HCT116 (cell line): ENCODE data around the gene DNAJC5. TPM values are rescaled to one million over a fixed set of nuclear protein-coding genes. Genes with fewer than 3 reads are reported as not detected.

Experiments
- ATAC-seq: fragments of 200-7000 bp; cut with Tn5 transposase; 2 replicates; pipeline ENCODE4 v1.9.1; 2020; ENCODE audit warnings: mild to moderate bottlenecking, moderate library complexity
- BruUV-seq: library from RNA; stranded (reverse); fragments of 400-500 nt; replicated peaks from 2 replicates; lab custom pipeline; 2021; lab: Mats Ljungman, UMichigan
- CTCF ChIA-PET: fragments of 300-600 bp; sonication (Branson Sonifier 250); formaldehyde crosslinking; loops from one replicate; lab custom pipeline; 2021; ENCODE audit warnings: antibody characterized with exemption; lab: Charles Lee
- POLR2A ChIA-PET: fragments of 300-600, 350-600 bp; sonication (Branson Sonifier 250); formaldehyde crosslinking; loops from one replicate; lab custom pipeline; 2021; ENCODE audit warnings: antibody characterized with exemption; lab: Charles Lee
- RAD21 ChIA-PET, 2 experiments: fragments of 300-600 bp; sonication (Branson Sonifier 250); formaldehyde crosslinking; loops; one replicate each; lab custom pipeline; 2023; ENCODE audit warnings: low total read pairs in 2 of 2; ENCODE audit not compliant: uncharacterized antibody in 2 of 2, unreplicated experiment in 2 of 2, low non-redundant PET in 1 of 2; lab: Charles Lee
- DNase-seq: peaks from one replicate; pipeline ENCODE4 v3.0.0-alpha.2; 2010; ENCODE audit warnings: low read depth, low spot score
- H2AFZ ChIP-seq: fragments of 200-600 bp; shearing (Covaris generic), sonication (generic); 2 replicates; pipeline ENCODE4 v1.6.1; 2017; ENCODE audit warnings: low read depth, mixed run types, mixed read lengths, antibody characterized with exemption, low read length; ENCODE audit not compliant: poor library complexity, severe bottlenecking
- H3K27ac ChIP-seq: 2 replicates; pipeline ENCODE4 v1.5.1; 2012; ENCODE audit warnings: low read depth, low read length
- H3K27me3 ChIP-seq: fragments of 200-600 bp; sonication (generic); 2 replicates; pipeline ENCODE4 v1.6.1; 2016; ENCODE audit warnings: mixed run types, low read length, mixed read lengths; ENCODE audit not compliant: insufficient read depth
- H3K36me3 ChIP-seq, 2 experiments: fragments of 200-500 bp in 1 of 2; fragments of 200-600 bp in 1 of 2; sonication (Bioruptor generic) in 1 of 2; sonication (generic) in 1 of 2; 2 replicates each; pipeline versions ENCODE4 v1.5.1 to v1.6.1; 2014 to 2016; ENCODE audit warnings: low read length in 2 of 2, inconsistent platforms in 1 of 2, mixed read lengths in 1 of 2, mixed run types in 1 of 2; ENCODE audit not compliant: insufficient read depth in 2 of 2, control insufficient read depth in 1 of 2
- H3K4me1 ChIP-seq, 2 experiments: fragments of 200-600 bp in 1 of 2; sonication (generic) in 1 of 2; 2 replicates each; pipeline versions ENCODE4 v1.5.1 to v1.6.1; 2012 to 2017; ENCODE audit warnings: low read length in 2 of 2, inconsistent platforms in 1 of 2, mild to moderate bottlenecking in 1 of 2, mixed read lengths in 1 of 2, mixed run types in 1 of 2, moderate library complexity in 1 of 2; ENCODE audit not compliant: insufficient read depth in 2 of 2, control insufficient read depth in 1 of 2
- H3K4me2 ChIP-seq: fragments of 200-600 bp; sonication (generic); 2 replicates; pipeline ENCODE4 v1.6.1; 2017; ENCODE audit warnings: mixed run types, low read length, mixed read lengths
- H3K4me3 ChIP-seq, 2 experiments: fragments of 200-600 bp in 1 of 2; sonication (generic) in 1 of 2; replicated peaks in 1 of 2; 2 replicates each; pipeline ENCODE4 v1.5.1; 2011 to 2016; ENCODE audit warnings: low read length in 2 of 2, control low read depth in 1 of 2, low read depth in 1 of 2, mild to moderate bottlenecking in 1 of 2, mixed read lengths in 1 of 2, mixed run types in 1 of 2
- H3K79me2 ChIP-seq: fragments of 200-600 bp; sonication (generic); 2 replicates; pipeline ENCODE4 v1.6.1; 2017; ENCODE audit warnings: mild to moderate bottlenecking, mixed run types, low read length, moderate library complexity, mixed read lengths; ENCODE audit not compliant: insufficient read depth
- H3K9ac ChIP-seq: fragments of 200-600 bp; sonication (generic); 2 replicates; pipeline ENCODE4 v1.6.1; 2016; ENCODE audit warnings: low read length, mixed read lengths
- H3K9me2 ChIP-seq: fragments of 200-600 bp; sonication (generic), shearing (Covaris generic); 2 replicates; pipeline ENCODE4 v1.6.1; 2017; ENCODE audit warnings: mixed run types, mild to moderate bottlenecking, moderate library complexity; ENCODE audit not compliant: insufficient read depth
- H3K9me3 ChIP-seq, 2 experiments: fragments of 200-500 bp in 1 of 2; fragments of 200-600 bp in 1 of 2; sonication (Bioruptor generic) in 1 of 2; sonication (generic) in 1 of 2; 2 replicates each; pipeline ENCODE4 v1.6.1; 2014 to 2017; ENCODE audit warnings: low read length in 2 of 2, mixed read lengths in 2 of 2, inconsistent platforms in 1 of 2, low read depth in 1 of 2, mild to moderate bottlenecking in 1 of 2, mixed run types in 1 of 2, moderate library complexity in 1 of 2; ENCODE audit not compliant: control insufficient read depth in 1 of 2, insufficient read depth in 1 of 2
- H4K20me1 ChIP-seq: fragments of 200-600 bp; sonication (generic), shearing (Covaris generic); 2 replicates; pipeline ENCODE4 v1.6.1; 2017; ENCODE audit warnings: mixed run types, mild to moderate bottlenecking, moderate library complexity; ENCODE audit not compliant: insufficient read depth
- CBX3 ChIP-seq: IDR thresholded peaks from 2 replicates; pipeline ENCODE4 v1.6.1; 2012; ENCODE audit warnings: low read depth
- CEBPB ChIP-seq: IDR thresholded peaks from 2 replicates; pipeline ENCODE4 v1.6.1; 2012; ENCODE audit warnings: low read depth
- EZH2 ChIP-seq: fragments of 200-600 bp; sonication (generic); IDR thresholded peaks from 2 replicates; pipeline ENCODE4 v1.6.1; 2017; ENCODE audit warnings: antibody characterized with exemption, mixed run types
- EZH2phosphoT487 ChIP-seq: fragments of 200-600 bp; IDR thresholded peaks from 2 replicates; pipeline ENCODE4 v1.6.1; 2018; ENCODE audit warnings: antibody characterized with exemption, borderline replicate concordance
- FOSL1 ChIP-seq: IDR thresholded peaks from 2 replicates; pipeline ENCODE4 v1.6.1; 2012; ENCODE audit warnings: low read depth
- JUND ChIP-seq: IDR thresholded peaks from 2 replicates; pipeline ENCODE4 v1.6.1; 2012
- POLR2AphosphoS5 ChIP-seq: IDR thresholded peaks from 2 replicates; pipeline ENCODE4 v1.6.1; 2011; ENCODE audit warnings: mild to moderate bottlenecking, low read depth, low read length, moderate library complexity
- RAD21 ChIP-seq: IDR thresholded peaks from 2 replicates; pipeline ENCODE4 v1.6.1; 2012; ENCODE audit warnings: low read depth, mild to moderate bottlenecking
- SIN3A ChIP-seq: IDR thresholded peaks from 2 replicates; pipeline ENCODE4 v1.6.1; 2012; ENCODE audit warnings: low read depth
- SP1 ChIP-seq: IDR thresholded peaks from 2 replicates; pipeline ENCODE4 v1.6.1; 2012; ENCODE audit warnings: low read depth
- SRF ChIP-seq: IDR thresholded peaks from 2 replicates; pipeline ENCODE4 v1.6.1; 2012; ENCODE audit warnings: low read depth
- TCF7L2 ChIP-seq: IDR thresholded peaks from 2 replicates; pipeline ENCODE4 v1.7.0; 2011; ENCODE audit warnings: borderline replicate concordance, inconsistent platforms; ENCODE audit not compliant: insufficient read depth, insufficient read length; ENCODE audit errors: extremely low read depth
- YY1 ChIP-seq: IDR thresholded peaks from 2 replicates; pipeline ENCODE4 v1.6.1; 2011; ENCODE audit warnings: low read length, low read depth, moderate library complexity, mild to moderate bottlenecking; ENCODE audit not compliant: insufficient replicate concordance; ENCODE audit errors: extremely low read depth
- intact Hi-C: fragments of 100-400 bp; cut with micrococcal nuclease; formaldehyde crosslinking; loops from 2 replicates; pipeline ENCODE4 v1.10.0; 2022
- total RNA-seq: library from RNA; stranded (reverse); gene quantifications from one replicate; pipeline ENCODE4 v1.2.1, GENCODE V29; 2021; ENCODE audit not compliant: unreplicated experiment
- TF ChIP-seq, protein P1 (sequence below): IDR thresholded peaks from 2 replicates; pipeline ENCODE4 v1.6.1; 2012
- TF ChIP-seq, protein P2 (sequence below): IDR thresholded peaks from 2 replicates; pipeline ENCODE4 v1.6.1; 2012
- TF ChIP-seq, protein P3 (sequence below): IDR thresholded peaks from 2 replicates; pipeline ENCODE4 v1.6.1; 2012; ENCODE audit warnings: low read depth

Gene DNAJC5
- total RNA-seq, 1 experiment from 2014 or later: 38.3 TPM

DNA sequence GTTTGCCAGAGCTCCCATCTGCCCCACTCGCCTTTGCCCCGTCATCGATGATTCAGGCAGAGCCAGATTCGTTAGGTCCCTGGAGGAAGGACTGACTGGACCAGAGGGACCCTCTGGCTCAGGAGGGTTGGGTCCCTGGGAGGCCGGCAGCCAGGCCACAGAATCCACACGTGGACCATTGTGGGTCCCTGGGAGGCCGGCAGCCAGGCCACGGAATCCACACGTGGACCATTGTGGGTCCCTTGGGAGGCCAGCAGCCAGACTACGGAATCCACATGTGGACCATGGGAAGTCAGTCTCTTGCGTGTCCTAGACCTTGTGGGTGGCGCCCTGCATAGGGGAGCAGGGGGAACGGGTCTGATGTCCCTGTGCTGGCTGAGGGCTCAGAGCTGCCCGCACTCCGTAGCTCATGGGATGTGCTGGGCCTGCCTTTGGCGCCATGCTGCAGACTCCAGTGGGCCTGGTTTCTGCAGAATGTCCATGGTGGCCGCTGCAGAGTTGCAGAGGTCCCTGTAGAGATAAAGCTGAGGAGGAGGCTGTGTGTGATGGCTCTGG lies 37.8 kb downstream of the DNAJC5 start:
- DNase-seq (no peak), ATAC-seq (no peak)
- H3K4me2 ChIP-seq: no peak overlapping the region
- BruUV-seq: no TSS peak
- no peak overlapping the region for H3K27ac ChIP-seq
- CTCF ChIA-PET: no interaction called here
- no peaks in the 10 kb centered on the region for H3K9me3 ChIP-seq
- H2AFZ ChIP-seq: no peak overlapping the region
- no peaks in the 10 kb centered on the region for H3K27me3 ChIP-seq
- H4K20me1 ChIP-seq: no peaks in the 10 kb centered on the region
- H3K79me2 ChIP-seq: peaks cover 17% of the 10 kb centered on the region; the same call in 1 of the 2 replicates
- H3K4me1 ChIP-seq: no peaks in the 10 kb centered on the region
- intact Hi-C loops: no loop called here
- RAD21 ChIA-PET: no interaction called here
- POLR2A ChIA-PET: no interaction called here
- H3K9ac ChIP-seq: no peak overlapping the region
- no peak overlapping the region for H3K4me3 ChIP-seq
- peaks cover 29 to 34% of the 10 kb centered on the region in 2 experiments for H3K36me3 ChIP-seq
- no peaks in the 10 kb centered on the region for H3K9me2 ChIP-seq
- TF ChIP-seq TCF7L2 (no peak), SIN3A (no peak), POLR2AphosphoS5 (no peak), EZH2 (no peak), EZH2phosphoT487 (no peak), SRF (no peak)
- TF ChIP-seq, protein P1, sequence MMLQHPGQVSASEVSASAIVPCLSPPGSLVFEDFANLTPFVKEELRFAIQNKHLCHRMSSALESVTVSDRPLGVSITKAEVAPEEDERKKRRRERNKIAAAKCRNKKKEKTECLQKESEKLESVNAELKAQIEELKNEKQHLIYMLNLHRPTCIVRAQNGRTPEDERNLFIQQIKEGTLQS: no peak
- TF ChIP-seq, protein P2, sequence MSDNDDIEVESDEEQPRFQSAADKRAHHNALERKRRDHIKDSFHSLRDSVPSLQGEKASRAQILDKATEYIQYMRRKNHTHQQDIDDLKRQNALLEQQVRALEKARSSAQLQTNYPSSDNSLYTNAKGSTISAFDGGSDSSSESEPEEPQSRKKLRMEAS: no peak

DNA sequence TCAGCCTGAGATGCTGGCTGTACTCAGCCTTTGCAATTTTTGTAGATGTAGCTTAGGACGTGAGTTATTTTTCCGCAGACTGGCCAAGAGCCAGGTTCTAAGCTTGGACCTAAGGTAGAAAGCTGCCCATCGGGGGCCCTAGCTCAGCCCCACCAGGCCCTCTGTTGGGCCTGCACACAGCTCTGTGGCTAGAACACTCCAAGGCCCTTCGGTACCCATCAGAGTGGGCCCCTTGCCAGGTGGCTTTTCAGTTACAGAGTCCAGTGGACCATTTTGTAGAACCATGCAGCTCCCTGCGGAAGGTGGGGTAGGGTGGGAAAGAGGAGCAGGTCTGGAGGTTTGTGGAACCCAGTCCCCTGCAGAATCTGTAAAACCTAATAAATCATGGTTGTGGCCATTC lies 38.7 kb downstream of the DNAJC5 start:
- no peaks in the 10 kb centered on the region for H3K9me3 ChIP-seq
- ChIA-PET POLR2A (no interaction called here), CTCF (no interaction called here), RAD21 (no interaction called here)
- no peaks in the 10 kb centered on the region for H3K4me1 ChIP-seq
- no peaks in the 10 kb centered on the region for H4K20me1 ChIP-seq
- H3K27me3 ChIP-seq: no peaks in the 10 kb centered on the region
- H3K9me2 ChIP-seq: no peaks in the 10 kb centered on the region
- peaks cover 15% of the 10 kb centered on the region; the same call in 1 of the 2 replicates for H3K79me2 ChIP-seq
- no TSS peak for BruUV-seq
- H3K4me2 ChIP-seq: no peak overlapping the region
- peaks cover 23 to 25% of the 10 kb centered on the region in 2 experiments for H3K36me3 ChIP-seq
- H3K9ac ChIP-seq: no peak overlapping the region
- H3K4me3 ChIP-seq: no peak overlapping the region
- no peak overlapping the region for H3K27ac ChIP-seq
- no peak for ATAC-seq
- DNase-seq: no peak
- no peak overlapping the region for H2AFZ ChIP-seq
- intact Hi-C loops: no loop called here
- TF ChIP-seq YY1 (no peak), TCF7L2 (no peak), JUND (no peak), POLR2AphosphoS5 (no peak), FOSL1 (no peak), CEBPB (no peak), SIN3A (no peak), RAD21 (no peak), EZH2phosphoT487 (no peak), CBX3 (no peak), SP1 (no peak)
- TF ChIP-seq, protein P3, sequence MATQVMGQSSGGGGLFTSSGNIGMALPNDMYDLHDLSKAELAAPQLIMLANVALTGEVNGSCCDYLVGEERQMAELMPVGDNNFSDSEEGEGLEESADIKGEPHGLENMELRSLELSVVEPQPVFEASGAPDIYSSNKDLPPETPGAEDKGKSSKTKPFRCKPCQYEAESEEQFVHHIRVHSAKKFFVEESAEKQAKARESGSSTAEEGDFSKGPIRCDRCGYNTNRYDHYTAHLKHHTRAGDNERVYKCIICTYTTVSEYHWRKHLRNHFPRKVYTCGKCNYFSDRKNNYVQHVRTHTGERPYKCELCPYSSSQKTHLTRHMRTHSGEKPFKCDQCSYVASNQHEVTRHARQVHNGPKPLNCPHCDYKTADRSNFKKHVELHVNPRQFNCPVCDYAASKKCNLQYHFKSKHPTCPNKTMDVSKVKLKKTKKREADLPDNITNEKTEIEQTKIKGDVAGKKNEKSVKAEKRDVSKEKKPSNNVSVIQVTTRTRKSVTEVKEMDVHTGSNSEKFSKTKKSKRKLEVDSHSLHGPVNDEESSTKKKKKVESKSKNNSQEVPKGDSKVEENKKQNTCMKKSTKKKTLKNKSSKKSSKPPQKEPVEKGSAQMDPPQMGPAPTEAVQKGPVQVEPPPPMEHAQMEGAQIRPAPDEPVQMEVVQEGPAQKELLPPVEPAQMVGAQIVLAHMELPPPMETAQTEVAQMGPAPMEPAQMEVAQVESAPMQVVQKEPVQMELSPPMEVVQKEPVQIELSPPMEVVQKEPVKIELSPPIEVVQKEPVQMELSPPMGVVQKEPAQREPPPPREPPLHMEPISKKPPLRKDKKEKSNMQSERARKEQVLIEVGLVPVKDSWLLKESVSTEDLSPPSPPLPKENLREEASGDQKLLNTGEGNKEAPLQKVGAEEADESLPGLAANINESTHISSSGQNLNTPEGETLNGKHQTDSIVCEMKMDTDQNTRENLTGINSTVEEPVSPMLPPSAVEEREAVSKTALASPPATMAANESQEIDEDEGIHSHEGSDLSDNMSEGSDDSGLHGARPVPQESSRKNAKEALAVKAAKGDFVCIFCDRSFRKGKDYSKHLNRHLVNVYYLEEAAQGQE: no peak
- TF ChIP-seq, protein P2: no peak
